Endothelial cell of umbilical vein (primary cell): ENCODE results near the gene OSBPL10.

Experiments
- CTCF ChIP-seq, 2 donors: IDR thresholded peaks; 1 replicate in 1 of 2; 2 replicates in 1 of 2; pipeline ENCODE4 v1.5.1; 2011; ENCODE audit warnings: low read length in 2 of 2, mild to moderate bottlenecking in 2 of 2, moderate library complexity in 2 of 2, control low read depth in 1 of 2, inconsistent platforms in 1 of 2, low read depth in 1 of 2; ENCODE audit not compliant: insufficient read depth in 1 of 2; ENCODE audit errors: extremely low read depth in 1 of 2
- EZH2 ChIP-seq: IDR thresholded peaks from 2 replicates; pipeline ENCODE4 v1.6.1; 2012; ENCODE audit warnings: borderline replicate concordance, low read depth, mild to moderate bottlenecking, moderate library complexity, low read length, inconsistent platforms; ENCODE audit not compliant: severe bottlenecking
- FOS ChIP-seq: IDR thresholded peaks from 2 replicates; pipeline ENCODE4 v1.6.1; 2011; ENCODE audit warnings: mild to moderate bottlenecking, low read length, moderate library complexity, borderline replicate concordance; ENCODE audit not compliant: insufficient read depth
- GATA2 ChIP-seq: IDR thresholded peaks from 2 replicates; pipeline ENCODE4 v1.7.0; 2011; ENCODE audit warnings: low read depth, mild to moderate bottlenecking, moderate library complexity, mixed read lengths, low read length; ENCODE audit not compliant: insufficient read length, insufficient read depth
- JUN ChIP-seq: IDR thresholded peaks from 2 replicates; pipeline ENCODE4 v1.6.1; 2011; ENCODE audit warnings: borderline replicate concordance, low read depth; ENCODE audit not compliant: insufficient read length, insufficient read depth
- MAX ChIP-seq: IDR thresholded peaks from 2 replicates; pipeline ENCODE4 v1.6.1; 2011; ENCODE audit not compliant: insufficient read depth, insufficient read length
- MYC ChIP-seq: IDR thresholded peaks from one replicate; pipeline ENCODE4 v1.6.1; 2011; ENCODE audit warnings: mild to moderate bottlenecking, low read depth, low read length
- POLR2A ChIP-seq: IDR thresholded peaks from 2 replicates; pipeline ENCODE4 v1.6.1; 2012; ENCODE audit warnings: low read depth, mild to moderate bottlenecking, control low read depth, low read length
- POLR2AphosphoS5 ChIP-seq: IDR thresholded peaks from 2 replicates; pipeline ENCODE4 v1.6.1; 2012; ENCODE audit warnings: low read depth, mild to moderate bottlenecking, control low read depth, low read length, moderate library complexity; ENCODE audit not compliant: insufficient read depth

GRCh38 chr3:31832551-31832950 lies 148.5 kb downstream of the OSBPL10 start:
- TF ChIP-seq POLR2A (no peak), CTCF (IDR thresholded peaks at IDR 0.05; ENCODE audit: extremely low read depth in 1 of 2, insufficient read depth in 1 of 2, low read depth in 1 of 2, low read length in 2 of 2) (no peak), EZH2 (no peak), POLR2AphosphoS5 (no peak), MAX (no peak), JUN (no peak), MYC (no peak), GATA2 (no peak), FOS (no peak)
